Sigmoid colon (tissue), 3 donors: Measurements from ENCODE around the gene CDS1.

Experiments used
- CTCF ChIP-seq, 4 experiments: fragments of 450-650 bp in 3 of 4; fragments of 200-600 bp in 1 of 4; IDR thresholded peaks; one replicate each; pipeline ENCODE4 v1.5.1; 2016 to 2019; ENCODE audit warnings: antibody characterized with exemption in 4 of 4, mild to moderate bottlenecking in 3 of 4, moderate library complexity in 2 of 4
- POLR2A ChIP-seq, 2 donors: fragments of 450-650 bp; IDR thresholded peaks; one replicate each; pipeline ENCODE4 v1.6.1; 2016; ENCODE audit warnings: antibody characterized with exemption in 2 of 2, mild to moderate bottlenecking in 2 of 2, moderate library complexity in 2 of 2

GRCh38 chr4:84563002-84563401 is 19.9 kb upstream of the CDS1 start:
- TF ChIP-seq CTCF (IDR thresholded peaks at IDR 0.05) (no peak), POLR2A (IDR thresholded peaks at IDR 0.05) (no peak)
